ENCODE results near the gene BTG2. TPM values are rescaled to one million over a fixed set of nuclear protein-coding genes. Genes with fewer than 3 reads are reported as not detected.

Gene BTG2
- total RNA-seq, 1 experiment from 2014 or later, result 2.2 TPM

GRCh38 chr1:203268901-203269653 lies 36.2 kb upstream of the BTG2 start:
- DNase-seq (peak; percentile 86), ATAC-seq (peak; percentile 16)
- Histone ChIP-seq H3K9ac (ENCODE audit: low read length) (no peak overlapping the region), H3K36me3 (ENCODE audit: low read depth, low read length) (no peaks in the 10 kb centered on the region), H3K27ac (ENCODE audit: low read length) (no peak overlapping the region), H3K9me2 (replicated peaks; ENCODE audit: low read length) (no peaks in the 10 kb centered on the region), H3K79me2 (ENCODE audit: low read length) (no peaks in the 10 kb centered on the region), H3K4me1 (ENCODE audit: insufficient read depth, low read length) (peaks cover 20% of the 10 kb centered on the region), H3K9me3 (ENCODE audit: low read length) (no peaks in the 10 kb centered on the region), H3K27me3 (ENCODE audit: low read length) (peaks cover 8% of the 10 kb centered on the region; the same call in 1 of the 2 replicates), H4K20me1 (ENCODE audit: low read length) (no peaks in the 10 kb centered on the region), H3F3A (ENCODE audit: low read length, unreplicated experiment) (no peaks in the 10 kb centered on the region), H3K4me3 (ENCODE audit: low read length) (no peak overlapping the region), H2AFZ (ENCODE audit: low read length) (peak overlapping the region; percentile 51), H3K4me2 (ENCODE audit: low read length) (no peak overlapping the region)
- TF ChIP-seq EZH2 (IDR thresholded peaks at IDR 0.05; ENCODE audit: low read length, unreplicated experiment) (no peak), CTCF (conservative IDR thresholded peaks at IDR 0.05; ENCODE audit: low read depth, low read length) (peak; percentile 98)
- ChIA-PET CTCF (interaction anchor here (0.6 to 0.7 kb wide), 5 partner anchors 8 to 151 kb away, joined by 3 to 5 read pairs (median 4); no protein-coding TSS in a partner anchor), POLR2A (ENCODE audit: unreplicated experiment) (interaction anchor here (0.6 kb wide), 1 partner anchor 116 kb away, joined by 4 read pairs; no protein-coding TSS in a partner anchor)
- no TSS peak for BruUV-seq (replicated peaks)
- intact Hi-C loops (cut with micrococcal nuclease), result loop anchor here (5.0 kb wide), 2 partner anchors 152 to 173 kb away; no protein-coding TSS in a partner anchor

GRCh38 chr1:203269654-203270020 lies 35.7 kb upstream of the BTG2 start:
- H3K79me2 ChIP-seq (ENCODE audit: low read length), result no peaks in the 10 kb centered on the region
- TF ChIP-seq EZH2phosphoT487 (IDR thresholded peaks at IDR 0.05; ENCODE audit: borderline replicate concordance, low read length) (no peak), CTCF (conservative IDR thresholded peaks at IDR 0.05; ENCODE audit: low read depth, low read length) (no peak), EZH2 (IDR thresholded peaks at IDR 0.05; ENCODE audit: low read length, unreplicated experiment) (no peak)
- no peaks in the 10 kb centered on the region for H3F3A ChIP-seq (ENCODE audit: low read length, unreplicated experiment)
- H3K4me1 ChIP-seq (ENCODE audit: insufficient read depth, low read length), result peaks cover 23% of the 10 kb centered on the region
- no peak overlapping the region for H3K4me3 ChIP-seq (ENCODE audit: low read length)
- no peaks in the 10 kb centered on the region for H3K36me3 ChIP-seq (ENCODE audit: low read depth, low read length)
- no TSS peak for BruUV-seq (replicated peaks)
- H2AFZ ChIP-seq (ENCODE audit: low read length), result no peak overlapping the region
- ChIA-PET CTCF (interaction anchor here (0.6 to 0.7 kb wide), 5 partner anchors 8 to 152 kb away, joined by 3 to 5 read pairs (median 4); no protein-coding TSS in a partner anchor), POLR2A (ENCODE audit: unreplicated experiment) (no interaction called here)
- H3K4me2 ChIP-seq (ENCODE audit: low read length), result no peak overlapping the region
- intact Hi-C loops (cut with micrococcal nuclease), result loop anchor here (5.0 kb wide), 2 partner anchors 152 to 173 kb away; no protein-coding TSS in a partner anchor
- no peaks in the 10 kb centered on the region for H4K20me1 ChIP-seq (ENCODE audit: low read length)
- no peak overlapping the region for H3K9ac ChIP-seq (ENCODE audit: low read length)
- no peak for DNase-seq
- no peak for ATAC-seq
- no peaks in the 10 kb centered on the region for H3K9me3 ChIP-seq (ENCODE audit: low read length)
- H3K27me3 ChIP-seq (ENCODE audit: low read length), result peaks cover 5% of the 10 kb centered on the region; the same call in 1 of the 2 replicates
- no peaks in the 10 kb centered on the region for H3K9me2 ChIP-seq (replicated peaks; ENCODE audit: low read length)
- H3K27ac ChIP-seq (ENCODE audit: low read length), result no peak overlapping the region

GRCh38 chr1:203270448-203270847 lies 34.9 kb upstream of the BTG2 start:
- H3K79me2 ChIP-seq (ENCODE audit: low read length), result no peaks in the 10 kb centered on the region
- BruUV-seq (replicated peaks), result no TSS peak
- ChIA-PET POLR2A (ENCODE audit: unreplicated experiment) (no interaction called here), CTCF (interaction anchor here (0.6 to 0.9 kb wide), 2 partner anchors 72 to 231 kb away, joined by 3 read pairs; no protein-coding TSS in a partner anchor)
- no peaks in the 10 kb centered on the region for H3K36me3 ChIP-seq (ENCODE audit: low read depth, low read length)
- H3K27me3 ChIP-seq (ENCODE audit: low read length), result no peaks in the 10 kb centered on the region
- H3K4me1 ChIP-seq (ENCODE audit: insufficient read depth, low read length), result peaks cover 23% of the 10 kb centered on the region
- no peak overlapping the region for H3K4me3 ChIP-seq (ENCODE audit: low read length)
- no peaks in the 10 kb centered on the region for H3K9me3 ChIP-seq (ENCODE audit: low read length)
- no peak for DNase-seq
- no peaks in the 10 kb centered on the region for H3K9me2 ChIP-seq (replicated peaks; ENCODE audit: low read length)
- no peak overlapping the region for H3K4me2 ChIP-seq (ENCODE audit: low read length)
- H3K9ac ChIP-seq (ENCODE audit: low read length), result no peak overlapping the region
- peak overlapping the region; percentile 63; the same call in 1 of the 2 replicates for H2AFZ ChIP-seq (ENCODE audit: low read length)
- TF ChIP-seq EZH2 (IDR thresholded peaks at IDR 0.05; ENCODE audit: low read length, unreplicated experiment) (no peak), EZH2phosphoT487 (IDR thresholded peaks at IDR 0.05; ENCODE audit: borderline replicate concordance, low read length) (no peak), CTCF (conservative IDR thresholded peaks at IDR 0.05; ENCODE audit: low read depth, low read length) (no peak)
- H3K27ac ChIP-seq (ENCODE audit: low read length), result no peak overlapping the region
- intact Hi-C loops (cut with micrococcal nuclease), result no loop called here
- H3F3A ChIP-seq (ENCODE audit: low read length, unreplicated experiment), result no peaks in the 10 kb centered on the region
- no peaks in the 10 kb centered on the region for H4K20me1 ChIP-seq (ENCODE audit: low read length)
- no peak for ATAC-seq

All from PC-3 (cell line).